K562 (cell line): ENCODE data around the gene ABCC1. TPM values are rescaled to one million over a fixed set of nuclear protein-coding genes. Genes with fewer than 3 reads are reported as not detected.

Source experiments
- ATAC-seq: fragments of 200-7000 bp; cut with Tn5 transposase; 3 replicates; pipeline ENCODE4 v1.9.1; 2020; ENCODE audit warnings: moderate library complexity
- BruUV-seq: library from RNA; stranded (reverse); fragments of 400-500 nt; replicated peaks from 2 replicates; lab custom pipeline; 2021; lab: Mats Ljungman, UMichigan
- CTCF ChIA-PET: fragments of 300-600 bp; formaldehyde crosslinking; extraction: SDS; loops from one replicate; lab custom pipeline; 2021; ENCODE audit warnings: low intra/inter-chr PET ratio; lab: Yijun Ruan, JAX
- POLR2A ChIA-PET: fragments of 300-600, 350-650 bp; sonication (Branson Sonifier 250); formaldehyde crosslinking; extraction: SDS; loops from one replicate; lab custom pipeline; 2021; ENCODE audit warnings: antibody characterized with exemption, inconsistent platforms; lab: Yijun Ruan, JAX
- DNase-seq, 4 experiments: peaks; one replicate each; pipeline versions ENCODE4 v3.0.0 to v3.0.0-alpha.2; 2011 to 2018; ENCODE audit warnings: low spot score in 3 of 4, mixed read lengths in 3 of 4; ENCODE audit errors: extremely low read depth in 1 of 4
- FAIRE-seq: peaks from 2 replicates; lab custom pipeline; 2011; peaks lifted over from hg19 to GRCh38; lab: Jason Lieb, UNC
- H2AFZ ChIP-seq: 2 replicates; pipeline ENCODE4 v1.6.0; 2011; ENCODE audit warnings: low read depth, low read length, control low read depth, inconsistent platforms
- H3K27ac ChIP-seq: fragments of 200-600 bp; 3 replicates; pipeline ENCODE4 v1.8.0; 2011; ENCODE audit warnings: low read depth, mild to moderate bottlenecking, control low read depth, inconsistent platforms, low read length, moderate library complexity, mixed read lengths; ENCODE audit errors: extremely low read depth
- H3K27me3 ChIP-seq, 2 experiments: fragments of 300-600 bp in 1 of 2; 2 replicates in 1 of 2; 3 replicates in 1 of 2; pipeline versions ENCODE4 v1.6.0 to v1.8.0; 2011; ENCODE audit warnings: inconsistent platforms in 2 of 2, low read length in 2 of 2, mild to moderate bottlenecking in 1 of 2, mixed read lengths in 1 of 2, moderate library complexity in 1 of 2; ENCODE audit not compliant: control insufficient read depth in 2 of 2, insufficient read depth in 2 of 2
- H3K36me3 ChIP-seq: fragments of 300-600 bp; 3 replicates; pipeline ENCODE4 v1.8.0; 2011; ENCODE audit warnings: mild to moderate bottlenecking, low read length, inconsistent platforms; ENCODE audit not compliant: control insufficient read depth, insufficient read depth
- H3K4me1 ChIP-seq, 2 experiments: fragments of 200-600 bp in 1 of 2; replicated peaks in 1 of 2; 2 replicates in 1 of 2; 3 replicates in 1 of 2; pipeline versions ENCODE4 v1.5.1 to v1.8.0; 2011; ENCODE audit warnings: inconsistent platforms in 2 of 2, low read length in 2 of 2, mild to moderate bottlenecking in 1 of 2, mixed read lengths in 1 of 2, moderate library complexity in 1 of 2; ENCODE audit not compliant: control insufficient read depth in 2 of 2, insufficient read depth in 2 of 2
- H3K4me2 ChIP-seq: 2 replicates; pipeline ENCODE4 v1.6.1; 2011; ENCODE audit warnings: low read length, control low read depth, inconsistent platforms, mixed read lengths; ENCODE audit not compliant: insufficient read depth
- H3K4me3 ChIP-seq: fragments of 200-600 bp; sonication (generic), shearing (Covaris generic); 2 replicates; pipeline ENCODE4 v1.5.1; 2016; ENCODE audit warnings: control low read depth, inconsistent platforms
- H3K79me2 ChIP-seq: fragments of 200-600 bp; 3 replicates; pipeline ENCODE4 v1.8.0; 2011; ENCODE audit warnings: low read length, inconsistent platforms; ENCODE audit not compliant: control insufficient read depth, insufficient read depth
- H3K9ac ChIP-seq, 2 experiments: 2 replicates each; pipeline versions ENCODE4 v1.6.0 to v1.6.1; 2011; ENCODE audit warnings: low read depth in 2 of 2, low read length in 2 of 2, control low read depth in 1 of 2, inconsistent platforms in 1 of 2, mild to moderate bottlenecking in 1 of 2, mixed read lengths in 1 of 2; ENCODE audit not compliant: insufficient read depth in 1 of 2
- H3K9me1 ChIP-seq: one replicate; pipeline ENCODE4 v1.6.0; 2011; ENCODE audit warnings: inconsistent platforms, mild to moderate bottlenecking, low read length, moderate library complexity; ENCODE audit not compliant: control insufficient read depth, insufficient read depth
- H3K9me3 ChIP-seq: replicated peaks from 2 replicates; pipeline ENCODE4 v1.5.1; 2011; ENCODE audit warnings: low read depth, low read length, inconsistent platforms; ENCODE audit not compliant: control insufficient read depth, insufficient read depth
- H4K20me1 ChIP-seq: replicated peaks from 2 replicates; pipeline ENCODE4 v1.6.1; 2011; ENCODE audit warnings: low read length, inconsistent platforms, mixed read lengths; ENCODE audit not compliant: control insufficient read depth, insufficient read depth
- CTBP1 ChIP-seq: fragments of 450-650 bp; IDR thresholded peaks from 2 replicates; pipeline ENCODE4 v1.6.1; 2016; ENCODE audit warnings: borderline replicate concordance
- E2F5 ChIP-seq: sonication (generic); formaldehyde crosslinking; IDR thresholded peaks from 2 replicates; pipeline ENCODE4 v1.8.0; 2022; ENCODE audit warnings: mild to moderate bottlenecking, missing genetic modification reagents
- RFX1 ChIP-seq: fragments of 450-650 bp; IDR thresholded peaks from 2 replicates; pipeline ENCODE4 v1.6.1; 2016; ENCODE audit warnings: mild to moderate bottlenecking, moderate library complexity
- WGBS: fragments of 100-300 bp; shearing (Covaris generic); methylation state at CpG from one replicate; pipeline ENCODE4 v1.1.6; 2016; ENCODE audit warnings: low coverage, mixed read lengths; ENCODE audit not compliant: insufficient coverage; ENCODE audit errors: missing lambda C conversion rate; 5-methylcytosine and 5-hydroxymethylcytosine counted together
- in situ Hi-C: fragments of 300-500 bp; cut with MboI; formaldehyde crosslinking; loops from 4 replicates; pipeline ENCODE4 v1.15.0; 2018; ENCODE audit warnings: inconsistent platforms, mixed read lengths
- intact Hi-C: fragments of 100-400 bp; cut with micrococcal nuclease; formaldehyde crosslinking; loops from 2 replicates; pipeline ENCODE4 v1.14.2; 2022
- polyA plus RNA-seq, 8 experiments: library from polyadenylated mRNA; depleted of rRNA in 4 of 8; stranded (reverse) in 5 of 8; unstranded in 3 of 8; fragments of >200 nt; fragmentation: Nextera tagmentation in 2 of 8; fragmentation: Illumina TruSeq in 1 of 8; extraction: Ambion mirVana in 2 of 8; extraction: Trizol in 1 of 8; gene quantifications; 2 replicates each; pipeline versions ENCODE4 v1.2.1 to v1.2.3, GENCODE V29; 2011 to 2014; ENCODE audit warnings: inconsistent platforms in 1 of 8, missing spikeins in 1 of 8
- total RNA-seq, 7 experiments: library from RNA; depleted of rRNA in 6 of 7; stranded (reverse); fragments of >200 nt in 6 of 7; fragmentation: Illumina TruSeq in 2 of 7; extraction: Trizol in 2 of 7; gene quantifications; 2 replicates each; pipeline versions ENCODE4 v1.2.1 to v1.2.3, GENCODE V29; 2011 to 2021; ENCODE audit warnings: low replicate concordance in 1 of 7

Gene ABCC1
- total and polyA plus RNA-seq, 9 of the 15 experiments (the other 6 are each of a cell fraction or from before 2014, with no cell fraction given), result 3.9 to 41.6 (median 10.0) TPM

DNA sequence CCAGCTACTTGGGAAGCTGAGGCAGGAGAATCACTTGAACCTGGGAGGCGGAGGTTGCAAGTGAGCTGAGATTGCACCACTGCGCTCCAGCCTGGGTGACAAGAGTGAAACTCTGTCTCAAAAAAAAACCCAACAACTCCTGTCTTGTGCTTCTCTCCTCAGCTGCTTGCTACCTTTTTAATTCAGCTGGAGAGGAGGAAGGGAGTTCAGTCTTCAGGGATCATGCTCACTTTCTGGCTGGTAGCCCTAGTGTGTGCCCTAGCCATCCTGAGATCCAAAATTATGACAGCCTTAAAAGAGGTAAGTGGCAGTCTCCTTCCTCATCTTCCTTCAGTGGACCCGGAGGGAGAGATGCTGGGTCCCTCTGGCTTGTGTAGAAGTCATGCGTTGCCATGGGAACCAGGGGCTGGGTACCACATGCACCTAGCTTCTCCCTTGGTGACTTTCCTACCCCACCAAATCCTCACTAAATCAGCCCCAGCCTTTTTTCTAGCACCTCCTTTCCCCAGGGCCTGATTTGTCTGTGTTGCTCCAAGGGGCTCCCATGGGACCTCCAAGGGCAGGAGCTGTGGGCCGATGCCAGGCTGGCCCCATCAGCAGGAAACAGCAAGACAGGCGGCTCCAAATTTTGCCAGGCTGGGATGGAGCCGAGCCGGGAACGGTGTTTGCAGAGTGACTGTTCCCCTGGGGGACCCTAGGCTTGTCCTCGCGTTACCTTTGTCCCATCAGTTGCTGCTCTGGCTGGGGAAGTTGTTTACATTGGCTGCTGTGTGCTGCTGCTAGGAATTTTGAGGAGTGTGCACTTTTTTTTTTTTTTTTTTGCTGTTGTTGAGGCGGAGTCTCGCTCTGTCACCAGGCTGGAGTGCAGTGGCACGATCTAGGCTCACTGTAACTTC is 65.2 kb downstream of the ABCC1 start:
- intact Hi-C loops (no loop called here), in situ Hi-C loops (no loop called here)
- TF ChIP-seq E2F5 (CRISPR knock-in tag), result no peak
- 0 out of 2 replicates have a peak, but pooled peaks have one; percentile 43 for TF ChIP-seq CTBP1
- peak; percentile 89 for TF ChIP-seq RFX1
- Histone ChIP-seq H3K36me3 (peaks cover 66% of the 10 kb centered on the region), H4K20me1 (no peaks in the 10 kb centered on the region), H3K9me3 (no peaks in the 10 kb centered on the region), H3K9me1 (no peaks in the 10 kb centered on the region), H3K79me2 (no peaks in the 10 kb centered on the region), H3K4me2 (no peak overlapping the region), H3K9ac (peak overlapping the region in 1 of 2 experiments; percentile 40; a peak in 1 of 4 replicates), H3K27ac (no peak overlapping the region), H2AFZ (no peak overlapping the region), H3K27me3 (no peaks in the 10 kb centered on the region), H3K4me1 (peaks cover 4 to 6% of the 10 kb centered on the region in 2 experiments; a peak in 3 of 5 replicates), H3K4me3 (no peak overlapping the region)
- POLR2A ChIA-PET, result interaction anchor here (0.6 kb wide), 1 partner anchor 23 kb away, joined by 5 read pairs; no protein-coding TSS in a partner anchor
- FAIRE-seq, result no peak
- CTCF ChIA-PET, result no interaction called here
- ATAC-seq, result no peak
- no peak for DNase-seq
- BruUV-seq, result no TSS peak
- 85% methylated on average over 9 of the region's 14 CpGs for WGBS
